HG02798 (cell line): ENCODE measurements around the gene SART1.
"Not testable (repeated sequence)": the region's sequence is repeated elsewhere in the genome, so short reads cannot be mapped to it uniquely, and the experiment has no call there.

ENCODE experiments used
- ATAC-seq: cut with Tn5 transposase; IDR thresholded peaks from one replicate; pipeline ENCODE4 v1.9.1; 2021; ENCODE audit warnings: mild to moderate bottlenecking; ENCODE audit not compliant: unreplicated experiment, poor library complexity

The SART1 gene

DNA sequence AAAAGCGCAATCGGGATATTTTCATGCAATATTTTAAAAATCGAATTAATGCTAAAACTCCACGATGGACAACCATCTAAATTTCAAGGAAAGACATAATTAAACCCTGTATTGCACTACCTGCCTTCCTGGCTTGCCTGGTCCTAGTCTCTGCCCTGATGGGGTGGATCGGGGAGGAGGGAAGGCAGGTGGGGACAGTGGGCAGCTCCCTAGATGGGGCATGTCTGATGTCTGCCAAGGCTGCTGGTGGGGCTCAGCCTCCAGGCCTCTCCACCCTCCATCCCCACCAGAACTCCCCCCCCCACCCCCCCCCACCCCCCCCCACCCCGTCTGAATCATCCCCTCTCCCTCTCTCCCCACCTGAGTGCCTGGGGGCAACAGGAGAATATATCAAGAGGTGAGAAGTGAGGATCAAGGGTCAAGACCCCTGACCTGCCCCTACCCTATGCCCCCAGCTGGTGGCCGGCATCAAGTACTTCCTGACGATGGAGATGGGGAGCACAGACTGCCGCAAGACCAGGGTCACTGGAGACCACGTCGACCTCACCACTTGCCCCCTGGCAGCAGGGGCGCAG, 50.9 kb downstream of the SART1 start:
- no peak for ATAC-seq

DNA sequence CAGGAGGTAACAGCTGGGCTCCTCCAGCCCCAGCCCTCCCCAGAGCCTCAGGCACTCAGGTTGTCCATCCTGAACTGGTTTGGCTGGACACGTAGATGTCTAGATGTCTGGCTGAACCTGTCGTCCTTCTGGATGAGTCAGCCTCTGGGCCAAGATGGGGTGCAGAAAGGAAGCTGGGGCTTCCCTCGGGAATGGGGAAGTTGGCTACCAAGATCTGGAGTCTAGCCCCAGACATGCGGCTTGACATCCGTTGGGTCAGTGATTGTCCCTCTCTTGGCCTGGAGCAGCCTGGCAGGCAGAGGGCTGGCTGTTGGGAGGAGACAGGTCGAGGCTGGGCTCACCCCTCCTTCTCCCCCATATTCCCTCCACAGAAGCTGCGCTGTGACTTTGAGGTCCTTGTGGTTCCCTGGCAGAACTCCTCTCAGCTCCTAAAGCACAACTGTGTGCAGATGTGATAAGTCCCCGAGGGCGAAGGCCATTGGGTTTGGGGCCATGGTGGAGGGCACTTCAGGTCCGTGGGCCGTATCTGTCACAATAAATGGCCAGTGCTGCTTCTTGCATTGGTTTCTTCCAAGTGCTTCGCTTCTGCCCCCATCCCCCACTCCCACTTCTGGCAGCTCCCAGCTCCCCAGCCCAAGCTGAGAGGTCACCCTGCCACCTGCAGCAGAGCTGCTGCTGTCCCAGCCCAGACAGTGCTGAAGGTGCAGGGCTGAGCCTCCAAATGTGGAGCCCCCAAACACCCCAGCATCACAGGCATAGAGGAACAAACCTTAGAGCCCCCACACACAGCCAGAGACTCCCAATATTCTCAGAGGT, 51.6 kb downstream of the SART1 start:
- no peak for ATAC-seq

- ATAC-seq = no peak
Observed at GRCh38 chr11:66013762-66014100, 52.2 kb downstream of the SART1 start.

- no peak for ATAC-seq
Observed at GRCh38 chr11:66014804-66015453, 53.4 kb downstream of the SART1 start.

DNA sequence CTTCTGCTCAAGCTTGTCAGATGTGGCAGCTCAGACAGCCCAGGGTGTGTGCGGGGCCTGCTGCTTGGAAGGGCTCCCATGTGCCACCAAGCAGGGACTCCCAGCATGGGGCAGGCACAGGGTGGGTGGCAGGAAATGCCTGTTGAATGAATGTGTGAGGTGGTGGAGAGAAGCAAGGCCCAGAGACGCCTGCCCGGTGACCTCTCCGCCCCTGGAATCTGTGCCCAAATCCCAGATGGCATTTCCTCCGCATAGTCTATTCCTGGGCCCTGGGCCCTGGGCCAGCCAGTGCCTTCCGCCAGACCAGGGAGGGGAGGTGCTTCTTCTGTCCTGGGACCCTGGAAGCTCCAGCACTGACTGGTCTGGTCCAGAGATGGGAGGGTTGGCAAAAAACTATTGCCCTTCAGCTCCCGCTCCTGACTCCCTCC, 53.9 kb downstream of the SART1 start:
- no peak for ATAC-seq

DNA sequence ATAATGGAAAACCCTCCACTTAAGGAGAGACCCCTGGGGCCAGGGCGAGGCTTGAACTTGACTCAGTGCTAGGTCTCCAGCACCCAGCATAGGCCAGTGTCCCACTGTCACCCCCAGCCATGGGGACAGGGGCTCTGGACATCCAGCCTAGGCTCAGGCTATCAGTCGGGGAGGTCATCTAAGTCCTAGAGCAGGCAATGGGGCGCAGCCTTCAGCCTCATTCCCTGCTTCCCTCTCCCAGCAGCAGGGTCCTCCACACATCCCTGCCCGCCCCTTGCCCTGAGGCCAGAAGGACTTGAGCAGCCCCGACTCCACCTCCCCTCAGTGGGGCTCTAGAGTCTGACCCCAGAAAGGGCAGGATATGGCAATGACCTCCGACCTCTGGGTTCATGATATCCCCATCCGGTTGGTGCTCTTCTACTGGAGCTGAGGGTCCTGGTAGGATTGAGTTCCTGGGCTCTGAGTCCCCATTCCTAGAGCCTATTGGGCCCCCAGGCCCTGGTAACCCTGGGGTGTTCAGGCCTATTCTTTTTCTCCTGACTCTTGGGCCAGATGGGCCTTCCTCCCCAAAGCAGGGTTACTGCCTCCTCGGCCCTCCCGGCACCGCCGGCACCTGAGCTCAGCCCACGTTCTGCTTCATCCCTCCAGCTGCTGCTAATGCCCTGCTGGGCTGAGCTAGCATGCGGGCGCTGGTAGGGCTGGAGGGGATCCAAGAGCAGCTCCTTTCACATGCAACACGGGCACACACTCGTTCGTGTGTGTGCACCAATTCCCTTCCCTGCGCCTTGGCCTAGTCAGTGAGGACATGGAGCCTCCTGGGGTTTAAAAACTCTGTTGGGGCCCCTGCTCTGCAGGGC, 54.6 kb downstream of the SART1 start:
- ATAC-seq = no peak

- ATAC-seq = no peak
Observed at GRCh38 chr11:66016793-66017177, 55.3 kb downstream of the SART1 start.

- no peak for ATAC-seq
Observed at GRCh38 chr11:66017321-66017720, 55.8 kb downstream of the SART1 start.

DNA sequence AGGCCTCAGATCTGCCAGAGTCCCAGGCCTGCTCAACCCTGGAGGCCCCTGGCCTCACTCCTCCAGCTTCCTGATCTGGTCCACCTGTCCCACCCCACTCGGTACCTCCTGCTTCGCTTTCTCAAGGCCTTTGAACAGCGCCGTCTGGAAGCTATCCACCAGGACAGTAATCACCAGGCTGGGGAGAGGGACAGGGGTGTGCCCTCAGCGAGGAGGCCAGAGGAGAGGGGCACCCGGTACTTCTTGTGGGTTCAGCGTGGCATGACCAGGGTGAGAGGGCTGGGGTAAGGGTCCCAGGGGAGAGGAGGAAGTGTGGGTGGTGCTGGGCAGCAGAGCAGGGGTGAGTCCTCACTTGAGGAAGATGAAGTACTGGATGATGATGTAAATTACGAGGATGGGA, 58.7 kb downstream of the SART1 start:
- ATAC-seq = no peak

GRCh38 chr11:66020618-66021357, 59.3 kb downstream of the SART1 start:
- no peak for ATAC-seq

DNA sequence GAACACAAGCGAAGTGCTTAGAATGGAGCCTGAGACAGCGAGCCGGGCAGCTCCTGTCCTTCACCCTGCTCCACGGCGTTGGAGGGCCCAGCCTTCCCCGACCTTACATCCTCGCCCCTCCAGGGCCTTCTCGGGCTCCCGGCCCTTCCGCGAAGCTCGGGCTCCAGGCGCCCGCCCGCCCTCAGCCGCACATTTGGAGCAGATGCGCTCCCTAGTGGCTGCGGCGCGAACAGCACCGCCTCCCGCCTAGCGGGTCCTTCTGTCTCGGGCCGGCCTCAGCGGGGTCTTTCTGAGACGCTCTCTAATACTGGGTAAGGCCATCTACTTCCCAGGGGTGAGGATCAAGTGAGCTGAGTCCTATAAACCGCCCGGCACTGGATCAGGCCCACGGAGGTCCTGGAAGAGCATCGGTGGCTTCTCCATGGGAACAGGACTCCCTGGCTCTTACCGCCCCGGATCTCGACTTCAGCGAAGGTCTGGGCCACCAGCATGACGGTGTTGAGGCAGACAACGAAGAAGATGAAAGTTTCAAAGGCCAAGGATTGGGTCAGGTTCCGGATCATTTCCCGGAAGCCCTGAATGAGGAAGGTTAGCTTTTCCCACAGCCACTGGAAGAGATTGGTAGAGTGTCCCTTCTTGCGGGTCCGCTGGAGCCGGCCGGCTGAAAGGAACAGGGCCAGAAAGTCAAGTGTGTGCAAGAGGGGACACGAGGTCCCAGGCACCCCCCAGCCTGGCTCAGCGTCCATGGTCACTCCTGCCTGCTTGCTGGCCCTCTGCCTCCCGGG, 61.1 kb downstream of the SART1 start:
- no peak for ATAC-seq

DNA sequence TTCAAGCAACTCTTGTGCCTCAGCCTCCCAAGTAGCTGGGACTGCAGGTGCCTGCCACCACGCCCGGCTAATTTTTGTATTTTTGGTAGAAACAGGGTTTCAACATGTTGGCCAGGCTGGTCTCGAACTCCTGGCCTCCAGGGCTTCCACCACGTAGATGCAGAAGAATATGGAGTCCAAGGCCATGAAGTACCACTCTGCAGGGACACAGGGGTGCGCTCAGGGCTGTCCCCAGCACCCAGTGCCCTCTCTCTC, 61.6 kb downstream of the SART1 start:
- ATAC-seq = not testable (repeated sequence)

GRCh38 chr11:66026017-66026529, 64.5 kb downstream of the SART1 start, which contains the start of gene CATSPER1:
Gene CATSPER1, minus strand, starts transcription at chr11:66026479. Its CDS starts 100 bp downstream, at chr11:66026379.
- no peak for ATAC-seq
